ENCODE measurements around the gene RIT1. TPM values are rescaled to one million over a fixed set of nuclear protein-coding genes. Genes with fewer than 3 reads are reported as not detected.

RIT1 gene
- total RNA-seq, 2 donors from 2014 or later: 6.9 to 16.1 TPM

- WGBS, 2 donors: 0 to 1% methylated on average over 38 to 50 of the region's 50 CpGs
- intact Hi-C loops (cut with DNase I): no loop called here
- peak; percentile 95 to 99 (median 99) for TF ChIP-seq POLR2A (IDR thresholded peaks at IDR 0.05)
- peak in 4 of 7 experiments; percentile 18 to 31 (median 26) for TF ChIP-seq CTCF (IDR thresholded peaks at IDR 0.05)
- peaks cover 0 to 3% of the 10 kb centered on the region in 2 donors for H3K36me3 ChIP-seq (replicated peaks in 1 of 2; ENCODE audit: insufficient read depth in 1 of 2, low read depth in 2 of 2)
- no peaks in the 10 kb centered on the region for H3K9me3 ChIP-seq
- DNase-seq (peak; percentile 96 to 98 (median 96)), ATAC-seq (peak; percentile 99)
- H3K27me3 ChIP-seq: no peaks in the 10 kb centered on the region
- peak within 1 kb of the TSS; percentile 81 to 88 (median 86) for H3K27ac ChIP-seq
- peaks cover 49% of the 10 kb centered on the region for H3K4me1 ChIP-seq
- peak within 1 kb of the TSS; percentile 53 to 83 for H3K4me3 ChIP-seq
Observed at GRCh38 chr1:155934097-155934935, 23.2 kb upstream of the RIT1 start, which contains the start of gene KHDC4. TSS of gene KHDC4 (minus strand) at chr1:155934413. CDS start at chr1:155934373, 40 bp downstream.

GRCh38 chr1:155933591-155934096, 22.5 kb upstream of the RIT1 start:
- Histone ChIP-seq H3K4me3 (peak overlapping the region; percentile 53 to 83), H3K9me3 (no peaks in the 10 kb centered on the region), H3K36me3 (replicated peaks in 1 of 2; ENCODE audit: insufficient read depth in 1 of 2, low read depth in 2 of 2) (peaks cover 0 to 7% of the 10 kb centered on the region in 2 donors), H3K27ac (peak overlapping the region; percentile 81 to 88 (median 86)), H3K4me1 (peaks cover 47% of the 10 kb centered on the region), H3K27me3 (no peaks in the 10 kb centered on the region)
- 3% methylated on average over 10 of the region's 10 CpGs for WGBS, 2 donors
- DNase-seq: no peak
- ATAC-seq: no peak
- intact Hi-C loops (cut with DNase I): no loop called here
- no peak for TF ChIP-seq POLR2A (IDR thresholded peaks at IDR 0.05)
- TF ChIP-seq CTCF (IDR thresholded peaks at IDR 0.05): no peak

GRCh38 chr1:155932487-155932886, 21.3 kb upstream of the RIT1 start:
- 55 to 68% methylated on average over 5 of the region's 5 CpGs for WGBS, 2 donors
- Histone ChIP-seq H3K4me1 (peaks cover 42% of the 10 kb centered on the region), H3K27ac (peak overlapping the region in 1 of 4 donors; percentile 88), H3K9me3 (no peaks in the 10 kb centered on the region), H3K27me3 (no peaks in the 10 kb centered on the region), H3K4me3 (no peak overlapping the region), H3K36me3 (replicated peaks in 1 of 2; ENCODE audit: insufficient read depth in 1 of 2, low read depth in 2 of 2) (peaks cover 0 to 15% of the 10 kb centered on the region in 2 donors)
- no peak for TF ChIP-seq POLR2A (IDR thresholded peaks at IDR 0.05)
- TF ChIP-seq CTCF (IDR thresholded peaks at IDR 0.05): no peak
- intact Hi-C loops (cut with DNase I): no loop called here
- DNase-seq (no peak), ATAC-seq (no peak)

GRCh38 chr1:155932081-155932480, 20.9 kb upstream of the RIT1 start:
- Histone ChIP-seq H3K27ac (peak overlapping the region in 1 of 4 donors; percentile 8), H3K36me3 (replicated peaks in 1 of 2; ENCODE audit: insufficient read depth in 1 of 2, low read depth in 2 of 2) (peaks cover 0 to 19% of the 10 kb centered on the region in 2 donors), H3K27me3 (no peaks in the 10 kb centered on the region), H3K4me1 (peaks cover 42% of the 10 kb centered on the region), H3K9me3 (no peaks in the 10 kb centered on the region), H3K4me3 (no peak overlapping the region)
- WGBS, 2 donors: 25 to 50% methylated on average over 1 of the region's 1 CpG
- DNase-seq (no peak), ATAC-seq (no peak)
- intact Hi-C loops (cut with DNase I): no loop called here
- TF ChIP-seq CTCF (IDR thresholded peaks at IDR 0.05): no peak
- no peak for TF ChIP-seq POLR2A (IDR thresholded peaks at IDR 0.05)
